Body of pancreas (tissue), 4 donors: ENCODE data around the gene BDKRB1.

Experiments
- CTCF ChIP-seq, 7 experiments: fragments of 450-650 bp in 4 of 7; fragments of 200-600 bp in 3 of 7; sonication (generic) in 3 of 7; IDR thresholded peaks; one replicate each; pipeline ENCODE4 v1.5.1; 2016 to 2019; ENCODE audit warnings: antibody characterized with exemption in 7 of 7
- POLR2A ChIP-seq, 3 donors: fragments of 450-650 bp; IDR thresholded peaks; one replicate each; pipeline ENCODE4 v1.6.1; 2016; ENCODE audit warnings: antibody characterized with exemption in 3 of 3, mild to moderate bottlenecking in 2 of 3

GRCh38 chr14:96267336-96267735 is 11.3 kb downstream of the BDKRB1 start:
- TF ChIP-seq CTCF (IDR thresholded peaks at IDR 0.05) (no peak), POLR2A (IDR thresholded peaks at IDR 0.05) (peak in 2 of 3 donors; percentile 51 to 60)
